ENCODE results near the gene WDR62. TPM values are rescaled to one million over a fixed set of nuclear protein-coding genes. Genes with fewer than 3 reads are reported as not detected.
A peak's percentile ranks its signal among the peaks of the same experiment; 100 is the strongest.

WDR62 gene
- polyA plus RNA-seq, 3 donors from 2014 or later = 0.12 to 0.77 TPM; not detected in 1

DNA sequence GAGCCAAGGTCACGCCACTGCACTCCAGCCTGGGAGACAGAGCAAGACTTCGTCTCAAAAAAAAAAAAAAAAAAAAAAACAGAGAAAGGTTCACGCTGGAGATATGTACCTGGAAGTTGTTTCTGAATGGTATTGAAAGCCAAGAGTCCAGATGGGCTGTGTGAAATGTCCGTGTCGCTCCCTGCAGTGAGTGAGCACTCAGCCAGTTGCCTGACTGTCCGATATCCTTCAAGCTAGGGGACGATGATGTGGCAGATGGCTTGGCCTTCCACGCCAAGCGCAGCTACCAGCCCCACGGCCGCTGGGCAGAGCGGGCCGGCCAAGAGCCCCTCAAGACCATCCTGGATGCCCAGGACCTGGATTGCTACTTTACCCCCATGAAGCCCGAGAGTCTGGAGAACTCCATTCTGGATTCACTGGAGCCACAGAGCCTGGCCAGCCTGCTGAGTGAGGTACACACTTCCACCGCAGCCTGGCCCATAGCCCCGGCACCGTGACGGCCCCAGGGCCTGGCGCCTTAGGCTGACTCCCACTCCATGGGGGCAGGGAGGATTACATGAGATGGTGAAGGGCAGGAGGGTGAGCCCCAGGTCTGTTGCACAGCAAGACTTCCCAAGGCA, 44.6 kb downstream of the WDR62 start:
- H3K27ac Mint-ChIP-seq = no peak overlapping the region
- H3K36me3 Mint-ChIP-seq = peaks cover 0 to 5% (median 4%) of the 10 kb centered on the region in 3 donors
- no peak for DNase-seq
- H3K27me3 Mint-ChIP-seq (ENCODE audit: low read depth in 3 of 3) = peaks cover 0 to 3% (median 2%) of the 10 kb centered on the region in 3 donors
- H3K4me3 Mint-ChIP-seq = no peak overlapping the region
- no peaks in the 10 kb centered on the region for H3K4me1 Mint-ChIP-seq
- no peaks in the 10 kb centered on the region for H3K9me3 Mint-ChIP-seq

DNA sequence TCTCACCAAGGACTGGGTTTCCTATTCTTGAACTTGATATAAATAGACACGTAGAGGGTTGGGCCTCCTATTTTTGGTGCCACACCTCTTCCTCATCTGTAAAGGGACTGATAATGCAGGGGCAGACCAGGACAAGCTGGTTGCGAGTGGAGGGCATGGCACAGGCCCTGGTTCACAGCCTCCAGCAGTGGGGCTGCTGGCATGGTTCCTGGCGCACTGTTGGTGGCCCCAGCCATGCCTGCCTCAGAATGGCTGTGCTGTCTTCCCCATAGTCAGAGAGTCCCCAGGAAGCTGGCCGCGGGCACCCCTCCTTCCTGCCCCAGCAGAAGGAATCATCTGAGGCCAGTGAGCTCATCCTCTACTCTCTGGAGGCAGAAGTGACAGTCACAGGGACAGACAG, 45.8 kb downstream of the WDR62 start:
- Mint-ChIP-seq H3K4me1 (no peaks in the 10 kb centered on the region), H3K27ac (peak overlapping the region in 1 of 6 donors; percentile 28), H3K36me3 (peaks cover 0 to 5% (median 4%) of the 10 kb centered on the region in 3 donors), H3K4me3 (no peak overlapping the region), H3K27me3 (ENCODE audit: low read depth in 3 of 3) (peaks cover 0 to 3% (median 0%) of the 10 kb centered on the region in 3 donors), H3K9me3 (no peaks in the 10 kb centered on the region)
- no peak for DNase-seq

DNA sequence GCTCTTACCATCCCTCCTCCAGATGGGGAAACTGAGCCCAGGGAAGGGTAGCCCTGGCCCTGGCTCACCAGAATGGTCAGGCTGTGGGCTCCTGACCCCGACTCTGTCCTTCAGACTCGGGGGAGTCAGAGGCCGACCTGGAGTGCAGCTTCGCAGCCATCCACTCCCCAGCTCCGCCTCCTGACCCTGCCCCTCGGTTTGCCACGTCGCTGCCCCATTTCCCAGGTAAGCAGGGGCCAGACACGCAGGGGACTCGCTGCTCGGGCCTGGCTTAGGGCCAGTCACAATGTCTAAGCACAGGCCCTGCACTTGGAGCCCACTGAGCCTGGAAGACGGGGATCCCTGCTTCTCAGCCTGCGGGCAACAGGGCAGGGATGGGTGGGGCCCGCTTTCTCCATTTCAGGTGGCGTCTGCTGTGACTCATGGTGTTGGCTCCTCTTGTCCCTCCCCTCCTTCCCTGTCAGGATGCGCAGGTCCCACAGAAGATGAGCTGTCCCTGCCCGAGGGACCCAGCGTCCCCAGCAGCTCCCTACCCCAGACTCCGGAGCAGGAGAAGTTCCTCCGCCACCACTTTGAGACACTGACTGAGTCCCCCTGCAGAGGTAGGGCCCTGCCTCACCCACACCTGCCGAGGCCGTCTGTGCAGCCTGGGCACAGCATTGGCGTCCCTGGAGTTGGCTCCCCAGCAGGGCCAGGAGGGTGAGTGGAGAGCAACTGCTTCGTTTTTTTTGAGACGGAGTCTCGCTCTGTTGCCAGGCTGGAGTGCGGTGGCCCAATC, 47.0 kb downstream of the WDR62 start:
- no peaks in the 10 kb centered on the region for H3K9me3 Mint-ChIP-seq
- no peak overlapping the region for H3K4me3 Mint-ChIP-seq
- no peaks in the 10 kb centered on the region for H3K4me1 Mint-ChIP-seq
- H3K27ac Mint-ChIP-seq = no peak overlapping the region
- no peak for DNase-seq
- H3K36me3 Mint-ChIP-seq = peaks cover 0 to 7% (median 4%) of the 10 kb centered on the region in 3 donors
- peaks cover 0 to 2% (median 0%) of the 10 kb centered on the region in 3 donors for H3K27me3 Mint-ChIP-seq (ENCODE audit: low read depth in 3 of 3)

DNA sequence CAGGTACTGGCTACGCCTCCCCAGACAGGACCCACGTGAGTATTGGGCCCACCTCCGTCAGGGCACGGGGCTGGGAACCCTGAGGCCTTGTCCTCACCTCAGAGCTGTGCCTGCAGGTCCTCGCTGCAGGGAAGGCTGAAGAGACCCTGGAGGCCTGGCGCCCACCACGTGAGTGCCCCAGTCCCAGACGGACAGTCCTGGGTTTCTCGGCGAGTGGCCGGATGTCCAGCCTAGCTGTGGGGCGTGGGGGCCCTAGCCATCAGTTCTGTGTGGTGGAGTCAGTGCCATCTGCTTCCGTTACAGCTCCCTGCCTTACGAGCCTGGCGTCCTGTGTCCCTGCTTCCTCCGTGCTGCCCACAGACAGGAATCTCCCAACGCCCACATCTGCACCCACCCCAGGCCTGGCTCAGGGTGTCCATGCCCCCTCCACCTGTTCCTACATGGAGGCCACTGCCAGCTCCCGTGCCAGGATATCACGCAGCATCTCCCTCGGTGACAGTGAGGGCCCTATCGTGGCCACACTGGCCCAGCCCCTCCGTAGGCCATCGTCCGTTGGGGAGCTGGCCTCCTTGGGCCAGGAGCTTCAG, 48.4 kb downstream of the WDR62 start:
- H3K4me3 Mint-ChIP-seq = no peak overlapping the region

DNA sequence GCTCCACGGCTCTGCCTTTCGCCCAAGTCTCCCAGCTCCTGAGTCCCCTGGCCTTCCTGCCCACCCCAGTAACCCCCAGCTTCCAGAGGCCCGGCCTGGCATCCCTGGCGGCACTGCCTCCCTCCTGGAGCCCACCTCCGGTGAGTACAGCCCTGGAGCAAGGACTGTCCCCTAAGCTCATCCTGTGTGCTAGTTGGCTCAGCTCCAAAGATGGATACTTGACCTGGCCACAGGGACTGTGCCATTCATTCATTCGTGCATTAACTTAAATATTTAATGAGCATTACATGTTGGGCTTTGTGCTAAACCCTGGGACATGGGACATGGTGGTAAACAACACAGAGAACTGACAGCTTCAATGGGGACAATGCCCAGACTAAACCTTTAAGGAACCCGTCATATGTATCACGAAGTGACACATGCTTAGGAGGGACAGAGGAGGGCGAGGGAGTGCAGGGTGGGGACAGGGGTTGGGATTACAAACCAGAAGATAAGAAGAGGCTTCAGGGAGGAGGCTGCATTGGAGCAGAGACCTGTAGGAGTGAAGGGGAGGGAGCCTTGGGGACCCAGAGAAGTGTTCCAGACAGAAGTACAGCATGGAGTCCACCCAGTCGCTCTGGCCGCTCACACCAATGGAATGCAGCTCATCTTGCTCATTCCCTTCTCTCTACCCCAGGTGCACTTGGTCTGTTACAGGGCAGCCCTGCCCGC, 49.3 kb downstream of the WDR62 start:
- Mint-ChIP-seq H3K4me1 (no peaks in the 10 kb centered on the region), H3K27ac (peak overlapping the region in 1 of 6 donors; percentile 34), H3K9me3 (no peaks in the 10 kb centered on the region), H3K36me3 (peaks cover 0 to 3% (median 0%) of the 10 kb centered on the region in 3 donors), H3K27me3 (ENCODE audit: low read depth in 3 of 3) (no peaks in the 10 kb centered on the region), H3K4me3 (no peak overlapping the region)
- DNase-seq = no peak

More for the DNA sequence above, 48.4 kb downstream of the WDR62 start:
- DNase-seq = no peak
- Mint-ChIP-seq H3K36me3 (peaks cover 0 to 7% (median 0%) of the 10 kb centered on the region in 3 donors), H3K9me3 (no peaks in the 10 kb centered on the region), H3K27ac (no peak overlapping the region), H3K4me1 (no peaks in the 10 kb centered on the region), H3K27me3 (ENCODE audit: low read depth in 3 of 3) (peaks cover 0 to 2% (median 0%) of the 10 kb centered on the region in 3 donors)

DNA sequence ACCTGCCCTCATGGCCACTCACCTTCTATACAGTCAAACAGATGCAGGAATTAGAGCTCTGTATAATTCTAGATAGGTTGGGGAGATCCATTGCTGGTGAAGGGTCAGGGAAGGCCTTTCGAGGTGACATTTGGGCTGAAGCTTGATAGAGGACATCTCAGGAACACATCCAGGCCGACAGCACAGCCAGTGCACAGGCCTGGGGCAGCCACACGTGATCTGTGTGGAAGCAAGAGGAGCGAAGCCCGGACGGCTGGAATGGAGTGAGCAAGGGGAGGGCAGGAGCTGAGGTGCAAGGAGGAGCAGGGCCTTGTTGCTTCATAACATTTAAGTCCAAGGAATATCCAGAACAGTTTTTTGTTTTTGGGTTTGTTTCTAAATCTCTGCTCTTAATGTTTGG, 51.7 kb downstream of the WDR62 start:
- H3K4me1 Mint-ChIP-seq = no peaks in the 10 kb centered on the region
- peak overlapping the region in 1 of 6 donors; percentile 57 for H3K27ac Mint-ChIP-seq

DNA sequence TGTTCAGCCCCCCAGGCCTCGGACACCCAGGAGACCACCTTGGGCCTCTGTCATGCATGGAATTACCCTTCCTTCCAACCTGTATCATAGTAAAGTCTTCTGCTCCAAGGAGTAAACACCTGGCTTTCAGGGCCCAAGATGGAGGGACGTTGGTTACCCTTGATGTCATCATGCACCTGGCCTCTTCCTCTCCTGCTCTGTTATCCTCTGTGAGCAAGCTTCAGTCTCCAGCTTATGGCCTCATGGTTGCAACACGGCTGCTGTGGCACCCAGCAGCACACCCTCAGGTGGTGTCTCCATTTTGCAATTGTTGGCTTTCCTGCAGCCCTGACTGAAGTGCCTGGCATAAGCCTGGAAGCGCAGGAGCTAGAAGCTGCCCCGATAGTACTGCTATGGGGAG, 52.3 kb downstream of the WDR62 start:
- Mint-ChIP-seq H3K36me3 (peaks cover 0 to 3% (median 0%) of the 10 kb centered on the region in 3 donors), H3K9me3 (no peaks in the 10 kb centered on the region), H3K27ac (no peak overlapping the region), H3K4me1 (no peaks in the 10 kb centered on the region), H3K4me3 (no peak overlapping the region), H3K27me3 (ENCODE audit: low read depth in 3 of 3) (no peaks in the 10 kb centered on the region)
- DNase-seq = no peak

More for the DNA sequence above, 51.7 kb downstream of the WDR62 start:
- Mint-ChIP-seq H3K9me3 (no peaks in the 10 kb centered on the region), H3K4me3 (no peak overlapping the region), H3K27me3 (ENCODE audit: low read depth in 3 of 3) (no peaks in the 10 kb centered on the region), H3K36me3 (peaks cover 0 to 3% (median 0%) of the 10 kb centered on the region in 3 donors)
- DNase-seq = no peak

DNA sequence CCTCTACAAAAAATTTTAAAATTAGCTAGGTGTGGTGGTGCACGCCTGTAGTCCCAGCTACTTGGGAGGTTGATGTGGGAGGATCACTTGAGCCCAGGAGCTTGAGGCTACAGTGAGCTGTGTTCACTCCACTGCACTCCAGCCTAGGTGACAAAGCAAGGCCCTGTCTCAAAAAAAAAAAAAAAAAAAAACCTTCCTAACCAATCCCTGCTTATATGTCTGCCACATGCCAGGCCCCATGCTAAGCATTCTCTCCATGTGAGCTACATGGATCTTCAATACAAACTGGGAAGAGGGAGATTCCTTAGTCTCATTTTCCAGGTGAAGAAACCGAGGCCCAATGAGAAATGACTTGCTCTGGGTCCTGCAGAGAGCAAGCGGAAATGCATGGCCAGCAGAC, 54.0 kb downstream of the WDR62 start:
- H3K27ac Mint-ChIP-seq = no peak overlapping the region
- peaks cover 10% of the 10 kb centered on the region in 2 donors for H3K4me1 Mint-ChIP-seq

DNA sequence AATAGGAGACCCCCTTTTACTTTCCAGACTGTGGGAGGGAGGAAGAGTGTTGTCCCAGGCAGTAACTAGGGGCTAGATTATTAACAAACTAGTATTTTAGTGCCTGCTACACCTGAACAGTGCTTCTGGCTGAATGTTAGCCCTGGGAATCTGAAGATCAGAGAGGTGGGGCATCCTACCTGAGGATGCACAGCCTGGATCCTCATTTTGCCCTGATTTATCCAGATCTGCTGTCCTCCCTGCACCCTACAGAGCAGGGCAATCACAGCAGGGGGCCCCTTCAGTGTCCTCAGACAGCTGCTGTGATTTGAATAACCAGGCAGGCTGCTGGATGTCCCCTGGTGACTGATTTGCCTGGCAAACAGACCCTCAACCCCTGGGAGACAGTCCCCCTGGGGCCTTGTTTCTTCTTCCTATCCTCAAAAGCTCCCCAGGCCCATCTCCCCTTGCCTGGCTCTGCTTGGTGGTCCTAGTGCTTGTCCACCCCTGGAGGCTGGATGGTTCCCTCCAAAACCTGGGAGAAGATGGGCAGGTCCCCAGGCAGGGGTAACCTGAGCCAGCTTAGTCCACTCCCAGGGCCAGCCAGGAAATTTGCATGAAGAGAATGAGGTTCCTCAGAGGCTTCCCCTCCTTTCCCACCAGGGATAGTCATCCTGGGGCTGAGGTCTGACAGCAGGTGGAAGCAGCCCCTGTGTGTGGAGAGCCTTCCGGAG, 55.9 kb downstream of the WDR62 start, which contains the start of gene OVOL3:
Gene OVOL3 (plus strand): TSS at position 657 of the 713 bp plus-strand sequence. CDS start 60 bp downstream, outside the sequence.
- DNase-seq = no peak
- no peak within 1 kb of the TSS for H3K27ac Mint-ChIP-seq
- H3K4me1 Mint-ChIP-seq = peaks cover 26% of the 10 kb centered on the region in 2 donors
- peaks cover 0 to 4% (median 0%) of the 10 kb centered on the region in 6 donors for H3K9me3 Mint-ChIP-seq
- peaks cover 0 to 4% (median 3%) of the 10 kb centered on the region in 3 donors for H3K36me3 Mint-ChIP-seq
- peaks cover 11 to 15% (median 15%) of the 10 kb centered on the region in 3 donors for H3K27me3 Mint-ChIP-seq (ENCODE audit: low read depth in 3 of 3)
- H3K4me3 Mint-ChIP-seq = peak within 1 kb of the TSS in 1 of 5 donors; percentile 26

More for the DNA sequence above, 54.0 kb downstream of the WDR62 start:
- H3K36me3 Mint-ChIP-seq = peaks cover 0 to 4% (median 3%) of the 10 kb centered on the region in 3 donors
- DNase-seq = no peak
- no peaks in the 10 kb centered on the region for H3K9me3 Mint-ChIP-seq
- peaks cover 1 to 3% (median 2%) of the 10 kb centered on the region in 3 donors for H3K27me3 Mint-ChIP-seq (ENCODE audit: low read depth in 3 of 3)
- H3K4me3 Mint-ChIP-seq = no peak overlapping the region

DNA sequence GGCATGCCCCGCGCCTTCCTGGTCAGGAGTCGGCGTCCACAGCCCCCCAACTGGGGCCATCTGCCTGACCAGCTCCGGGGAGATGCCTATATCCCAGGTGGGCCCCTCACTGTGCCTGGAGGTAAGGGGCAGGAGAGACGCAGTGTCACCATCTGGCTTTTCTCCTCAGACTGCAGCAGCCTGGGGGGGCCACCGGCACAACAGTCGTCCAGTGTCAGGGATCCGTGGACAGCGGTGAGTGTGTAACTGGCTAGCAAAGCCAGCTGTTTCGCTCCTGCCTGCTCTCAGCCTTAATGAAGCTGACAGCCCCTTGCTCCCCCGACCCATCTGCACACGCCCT, 56.5 kb downstream of the WDR62 start:
- peaks cover 0 to 4% (median 3%) of the 10 kb centered on the region in 3 donors for H3K36me3 Mint-ChIP-seq
- peaks cover 0 to 4% (median 0%) of the 10 kb centered on the region in 6 donors for H3K9me3 Mint-ChIP-seq
- H3K27ac Mint-ChIP-seq = no peak overlapping the region
- peaks cover 30 to 31% of the 10 kb centered on the region in 2 donors for H3K4me1 Mint-ChIP-seq
- peaks cover 11 to 20% (median 15%) of the 10 kb centered on the region in 3 donors for H3K27me3 Mint-ChIP-seq (ENCODE audit: low read depth in 3 of 3)
- H3K4me3 Mint-ChIP-seq = no peak overlapping the region
- no peak for DNase-seq

DNA sequence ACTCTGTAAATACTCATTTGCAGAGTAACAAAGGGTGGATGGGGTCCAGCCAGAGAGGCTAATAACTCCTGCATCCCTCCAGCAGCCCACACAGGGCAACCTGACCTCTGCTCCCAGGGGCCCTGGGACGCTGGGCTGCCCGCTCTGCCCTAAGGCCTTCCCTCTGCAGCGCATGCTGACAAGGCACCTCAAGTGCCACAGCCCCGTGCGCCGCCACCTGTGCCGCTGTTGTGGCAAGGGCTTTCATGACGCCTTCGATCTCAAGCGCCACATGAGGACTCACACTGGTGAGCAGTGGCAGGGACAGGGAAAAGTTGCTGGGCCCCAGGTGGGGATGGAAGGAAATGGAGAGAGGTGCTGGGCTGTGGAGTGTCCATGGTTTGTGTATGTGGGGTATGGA, 58.0 kb downstream of the WDR62 start:
- DNase-seq = no peak
- peak overlapping the region; percentile 59 to 88 (median 68) for H3K4me3 Mint-ChIP-seq
- H3K4me1 Mint-ChIP-seq = peaks cover 41% of the 10 kb centered on the region in 2 donors
- H3K36me3 Mint-ChIP-seq = peaks cover 0 to 4% (median 3%) of the 10 kb centered on the region in 3 donors
- H3K27ac Mint-ChIP-seq = peak overlapping the region in 4 of 6 donors; percentile 17 to 82 (median 80)
- H3K27me3 Mint-ChIP-seq (ENCODE audit: low read depth in 3 of 3) = peaks cover 11 to 20% (median 15%) of the 10 kb centered on the region in 3 donors
- H3K9me3 Mint-ChIP-seq = peaks cover 0 to 4% (median 0%) of the 10 kb centered on the region in 6 donors

DNA sequence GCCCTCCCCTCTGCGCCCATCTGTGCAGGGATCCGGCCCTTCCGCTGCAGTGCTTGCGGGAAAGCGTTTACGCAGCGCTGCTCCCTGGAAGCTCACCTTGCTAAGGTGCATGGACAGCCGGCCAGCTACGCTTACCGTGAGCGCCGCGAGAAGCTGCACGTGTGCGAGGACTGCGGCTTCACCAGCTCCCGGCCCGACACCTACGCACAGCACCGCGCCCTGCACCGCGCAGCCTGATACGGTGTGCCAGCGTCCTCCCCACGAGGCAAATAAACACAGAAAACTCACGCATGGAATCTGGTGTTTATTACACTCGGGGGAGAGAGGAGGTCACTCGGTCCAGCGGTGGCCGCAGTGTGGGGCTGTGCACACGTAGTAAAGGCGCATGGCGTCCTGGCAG, 58.7 kb downstream of the WDR62 start:
- Mint-ChIP-seq H3K4me3 (peak overlapping the region; percentile 83 to 95 (median 90)), H3K36me3 (peaks cover 4 to 8% (median 8%) of the 10 kb centered on the region in 3 donors), H3K27me3 (ENCODE audit: low read depth in 3 of 3) (peaks cover 11 to 20% (median 15%) of the 10 kb centered on the region in 3 donors), H3K9me3 (peaks cover 0 to 4% (median 0%) of the 10 kb centered on the region in 6 donors), H3K27ac (peak overlapping the region; percentile 85 to 99 (median 98)), H3K4me1 (peaks cover 45 to 47% of the 10 kb centered on the region in 2 donors)
- DNase-seq = no peak
